ENCODE results near the gene PAGE2B.
"Not testable (repeated sequence)": the region's sequence is repeated elsewhere in the genome, so short reads cannot be mapped to it uniquely, and the experiment has no call there.

The PAGE2B gene

GRCh38 chrX:55074851-55075467 is at the start of gene PAGE2B:
Gene PAGE2B, plus strand, starts transcription at chrX:55075030. Its CDS starts 1,012 bp downstream, at chrX:55076042.
- no peak for ATAC-seq

GRCh38 chrX:55026143-55026542 is 48.7 kb upstream of the PAGE2B start:
- no peak for ATAC-seq

GRCh38 chrX:55026840-55027239 is 48.0 kb upstream of the PAGE2B start:
- no peak for ATAC-seq

GRCh38 chrX:55028040-55028439 is 46.8 kb upstream of the PAGE2B start:
- no peak for ATAC-seq

- ATAC-seq: no peak
Observed at GRCh38 chrX:55028611-55029010, 46.2 kb upstream of the PAGE2B start.

- no peak for ATAC-seq
Observed at GRCh38 chrX:55029291-55029690, 45.5 kb upstream of the PAGE2B start.

GRCh38 chrX:55030271-55031205 is 44.3 kb upstream of the PAGE2B start, which contains the start of gene ALAS2:
Gene ALAS2, minus strand, starts transcription at chrX:55030977. Its CDS starts 4,977 bp downstream, at chrX:55026000.
- ATAC-seq: no peak

GRCh38 chrX:55033429-55033828 is 41.4 kb upstream of the PAGE2B start:
- ATAC-seq: no peak

- no peak for ATAC-seq
Observed at GRCh38 chrX:55039471-55039870, 35.4 kb upstream of the PAGE2B start.

GRCh38 chrX:55041514-55041913 is 33.3 kb upstream of the PAGE2B start:
- ATAC-seq: no peak

- ATAC-seq: not testable (repeated sequence)
Observed at GRCh38 chrX:55050599-55050998, 24.2 kb upstream of the PAGE2B start.

GRCh38 chrX:55056820-55057674 is 17.8 kb upstream of the PAGE2B start:
- ATAC-seq: peak; percentile 81 to 89

GRCh38 chrX:55057675-55058249 is 17.1 kb upstream of the PAGE2B start:
- ATAC-seq: peak; percentile 50 to 64

GRCh38 chrX:55067180-55067579 is 7.7 kb upstream of the PAGE2B start:
- not testable (repeated sequence) for ATAC-seq

- no peak for ATAC-seq
Observed at GRCh38 chrX:55072286-55072685, 2.5 kb upstream of the PAGE2B start.

GRCh38 chrX:55088795-55089489 is 14.1 kb downstream of the PAGE2B start, which contains the start of gene PAGE2:
Gene PAGE2, plus strand, starts transcription at chrX:55089018. Its CDS starts 1,003 bp downstream, at chrX:55090021.
- ATAC-seq: no peak

GRCh38 chrX:55098691-55099090 is 23.9 kb downstream of the PAGE2B start:
- no peak for ATAC-seq

- ATAC-seq: no peak
Observed at GRCh38 chrX:55099162-55099561, 24.3 kb downstream of the PAGE2B start.

- no peak for ATAC-seq
Observed at GRCh38 chrX:55102754-55103153, 27.9 kb downstream of the PAGE2B start.

- ATAC-seq: no peak
Observed at GRCh38 chrX:55107262-55107661, 32.4 kb downstream of the PAGE2B start.

GRCh38 chrX:55107911-55108310 is 33.1 kb downstream of the PAGE2B start:
- no peak for ATAC-seq

- no peak for ATAC-seq
Observed at GRCh38 chrX:55109306-55109705, 34.5 kb downstream of the PAGE2B start.

Measured in activated CD4-positive, CD25-positive, alpha-beta regulatory T cell treated with anti-CD3 and anti-CD28 coated beads, Interleukin-2, amount 50 U/mL, for 24 hours (primary cell).